HepG2 (cell line): ENCODE results near the gene HOXA7.

Experiments
- ATF2 ChIP-seq: sonication (generic); formaldehyde crosslinking; IDR thresholded peaks from 2 replicates; pipeline ENCODE4 v1.4.0; 2020; ENCODE audit warnings: missing genetic modification reagents
- EP300 ChIP-seq, 3 experiments: sonication (generic) in 1 of 3; formaldehyde crosslinking in 1 of 3; IDR thresholded peaks; 2 replicates each; pipeline versions ENCODE4 v1.5.1 to v1.6.1; 2011 to 2020; ENCODE audit warnings: low read depth in 2 of 3, low read length in 2 of 3, borderline replicate concordance in 1 of 3, improper control_type of control experiment in 1 of 3, mild to moderate bottlenecking in 1 of 3, missing genetic modification reagents in 1 of 3, moderate library complexity in 1 of 3
- GABPA ChIP-seq, 2 experiments: IDR thresholded peaks; 2 replicates each; pipeline ENCODE4 v1.6.1; 2011 to 2016; ENCODE audit warnings: low read depth in 2 of 2, low read length in 1 of 2, missing biosample characterization in 1 of 2, missing genetic modification characterization in 1 of 2
- PHF20 ChIP-seq: sonication (generic); formaldehyde crosslinking; IDR thresholded peaks from 2 replicates; pipeline ENCODE4 v1.5.0; 2020; ENCODE audit warnings: mild to moderate bottlenecking, missing genetic modification reagents
- POLR2AphosphoS5 ChIP-seq: IDR thresholded peaks from 2 replicates; pipeline ENCODE4 v1.6.1; 2012; ENCODE audit warnings: low read depth, low read length
- PREB ChIP-seq: sonication (generic); formaldehyde crosslinking; IDR thresholded peaks from 2 replicates; pipeline ENCODE4 v1.4.0; 2020; ENCODE audit warnings: missing genetic modification reagents
- ZNF18 ChIP-seq: sonication (generic); formaldehyde crosslinking; IDR thresholded peaks from 2 replicates; pipeline ENCODE4 v1.8.0; 2022; ENCODE audit warnings: mild to moderate bottlenecking, missing genetic modification reagents; ENCODE audit not compliant: insufficient replicate concordance
- ZNF558 ChIP-seq: sonication (generic); formaldehyde crosslinking; IDR thresholded peaks from 2 replicates; pipeline ENCODE4 v1.9.0; 2022; ENCODE audit warnings: mild to moderate bottlenecking, missing genetic modification reagents, borderline replicate concordance

GRCh38 chr7:27186668-27187474 is 30.4 kb upstream of the HOXA7 start:
- TF ChIP-seq POLR2AphosphoS5 (no peak), PREB (CRISPR knock-in tag) (no peak), ZNF18 (CRISPR knock-in tag) (no peak), ZNF558 (no peak), GABPA (IDR thresholded peaks at IDR 0.05; ENCODE audit: low read depth, low read length) (no peak), GABPA (CRISPR knock-in tag; IDR thresholded peaks at IDR 0.05; ENCODE audit: low read depth) (no peak), PHF20 (CRISPR knock-in tag) (no peak), ATF2 (no peak), EP300 (IDR thresholded peaks at IDR 0.05; ENCODE audit: low read depth in 2 of 2, low read length in 2 of 2) (no peak), EP300 (CRISPR knock-in tag; IDR thresholded peaks at IDR 0.05; ENCODE audit: borderline replicate concordance) (no peak)
